NCI-H82 (cell line): Measurements from ENCODE around the gene LAMP5.
A peak's percentile ranks its signal among the peaks of the same experiment; 100 is the strongest.

Source experiments
- DNase-seq: peaks from one replicate; lab custom pipeline; 2025; lab: John Stamatoyannopoulos, UW

The LAMP5 gene, protein sequence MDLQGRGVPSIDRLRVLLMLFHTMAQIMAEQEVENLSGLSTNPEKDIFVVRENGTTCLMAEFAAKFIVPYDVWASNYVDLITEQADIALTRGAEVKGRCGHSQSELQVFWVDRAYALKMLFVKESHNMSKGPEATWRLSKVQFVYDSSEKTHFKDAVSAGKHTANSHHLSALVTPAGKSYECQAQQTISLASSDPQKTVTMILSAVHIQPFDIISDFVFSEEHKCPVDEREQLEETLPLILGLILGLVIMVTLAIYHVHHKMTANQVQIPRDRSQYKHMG

DNA sequence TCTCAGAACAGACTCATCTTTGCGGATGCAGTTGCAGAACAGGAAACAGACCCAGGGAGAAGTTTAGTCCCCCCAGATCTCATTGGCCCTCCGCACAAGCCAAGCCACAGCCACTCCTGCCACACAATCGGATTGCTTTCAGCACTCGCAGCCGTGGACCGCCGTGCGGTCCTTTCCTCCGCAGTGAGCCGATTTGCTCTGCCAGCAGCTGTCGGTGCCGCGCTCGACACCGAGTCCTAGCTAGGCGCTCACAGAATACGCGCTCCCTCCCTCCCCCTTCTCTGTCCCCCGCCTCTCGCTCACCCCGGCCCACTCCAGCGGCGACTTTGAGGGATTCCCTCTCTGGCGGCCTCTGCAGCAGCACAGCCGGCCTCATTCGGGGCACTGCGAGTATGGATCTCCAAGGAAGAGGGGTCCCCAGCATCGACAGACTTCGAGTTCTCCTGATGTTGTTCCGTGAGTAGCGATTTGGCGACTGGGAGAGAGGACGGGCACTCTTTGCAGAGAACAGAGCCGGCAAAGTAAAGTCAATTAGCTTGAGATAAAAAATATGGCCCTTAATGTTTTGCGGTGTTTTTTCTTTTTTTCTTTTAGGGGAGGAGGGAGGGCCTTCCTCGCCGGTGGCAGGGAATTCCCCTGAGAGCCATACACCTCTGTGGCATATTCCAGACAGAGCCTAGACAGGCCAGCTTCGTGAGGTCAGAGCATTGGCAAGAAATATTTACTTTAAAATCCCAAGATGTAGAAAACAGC is at the start of gene LAMP5:
TSS of gene LAMP5 (plus strand) at position 130 of the 753 bp plus-strand sequence. CDS start at position 393, 263 bp downstream.
- DNase-seq, result peak; percentile 64

DNA sequence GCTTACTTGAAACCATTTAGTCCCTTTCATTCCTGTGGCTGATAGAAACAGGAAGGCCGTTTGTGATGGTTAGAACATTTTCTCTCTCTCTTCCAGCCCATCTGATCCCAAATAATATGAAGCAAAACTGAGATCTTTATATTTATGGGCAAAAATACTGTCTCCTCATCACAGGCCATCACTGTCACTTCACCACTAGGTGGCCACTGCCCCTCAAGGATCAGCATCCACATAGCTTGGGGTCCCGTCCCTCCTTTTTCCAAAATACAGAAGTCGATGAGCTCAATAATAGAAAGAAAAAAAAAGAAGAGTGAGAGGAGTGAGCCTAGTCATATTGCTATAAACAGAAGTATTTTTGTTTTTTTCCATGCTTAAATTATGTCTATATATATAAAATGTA is 46.4 kb upstream of the LAMP5 start:
- peak; percentile 47 for DNase-seq

DNA sequence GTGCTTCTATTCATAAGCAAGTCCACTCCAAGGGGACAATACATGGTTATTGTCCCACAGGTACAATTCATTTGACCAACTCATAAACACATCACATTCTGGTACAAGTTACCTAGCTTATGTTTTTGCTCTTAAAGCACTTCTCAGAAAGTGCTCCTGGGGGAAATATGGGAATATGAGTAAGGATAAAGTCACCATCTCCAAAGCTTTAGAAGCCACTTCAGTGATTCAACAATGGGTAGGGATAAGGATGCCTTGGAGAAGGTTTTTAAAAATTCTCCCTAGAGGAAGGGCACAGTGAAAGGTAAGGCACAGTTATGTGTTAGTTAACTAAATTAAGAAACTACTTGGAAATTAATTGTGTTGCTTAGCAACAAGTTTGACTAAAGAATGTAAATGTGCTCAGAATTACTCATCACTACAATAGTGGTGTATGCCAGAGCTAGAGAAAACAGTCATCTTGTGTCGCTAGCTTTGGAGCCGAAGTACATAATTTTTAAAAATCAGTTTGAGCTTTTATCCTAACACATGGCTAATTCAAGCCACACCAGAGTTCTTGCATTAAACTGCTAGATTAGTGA is 39.5 kb upstream of the LAMP5 start:
- no peak for DNase-seq

DNA sequence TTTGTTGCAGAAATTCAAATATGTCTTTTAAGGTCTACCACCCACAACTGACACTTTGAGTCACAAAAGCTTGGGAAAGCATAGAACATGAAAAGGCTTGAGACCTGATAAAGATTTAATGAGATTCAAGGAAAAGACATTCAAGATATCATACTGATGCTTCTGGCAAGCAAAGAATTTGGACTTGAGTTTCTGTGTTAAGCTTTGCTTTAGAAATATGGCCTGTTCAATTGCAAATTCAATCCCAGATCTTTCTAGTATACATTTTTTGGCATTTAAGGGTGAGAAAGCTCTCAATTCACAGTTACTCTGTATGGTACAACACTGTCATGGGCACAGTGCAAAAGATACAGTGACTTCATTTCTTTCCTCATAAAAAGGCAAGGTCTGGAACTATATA is 38.9 kb upstream of the LAMP5 start:
- DNase-seq, result no peak

DNA sequence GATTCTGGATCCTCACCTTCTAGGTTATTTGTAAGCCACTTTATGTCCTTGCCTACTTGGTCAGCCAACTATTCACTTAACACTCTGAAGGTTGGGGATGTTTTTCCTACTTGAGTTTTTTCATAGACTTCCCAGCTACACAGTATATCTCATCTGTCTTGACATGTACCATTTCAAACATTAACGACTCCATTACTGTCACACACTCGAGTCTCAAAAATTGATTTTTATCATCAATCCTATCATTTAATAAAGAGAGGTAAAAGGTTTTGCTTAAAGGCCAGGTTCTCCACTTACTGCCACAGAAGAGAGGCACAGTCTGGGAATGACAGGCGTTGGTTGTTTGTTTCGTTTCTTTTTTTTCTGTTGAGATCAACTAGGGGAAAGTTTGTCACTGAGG is 38.2 kb upstream of the LAMP5 start:
- DNase-seq, result no peak

DNA sequence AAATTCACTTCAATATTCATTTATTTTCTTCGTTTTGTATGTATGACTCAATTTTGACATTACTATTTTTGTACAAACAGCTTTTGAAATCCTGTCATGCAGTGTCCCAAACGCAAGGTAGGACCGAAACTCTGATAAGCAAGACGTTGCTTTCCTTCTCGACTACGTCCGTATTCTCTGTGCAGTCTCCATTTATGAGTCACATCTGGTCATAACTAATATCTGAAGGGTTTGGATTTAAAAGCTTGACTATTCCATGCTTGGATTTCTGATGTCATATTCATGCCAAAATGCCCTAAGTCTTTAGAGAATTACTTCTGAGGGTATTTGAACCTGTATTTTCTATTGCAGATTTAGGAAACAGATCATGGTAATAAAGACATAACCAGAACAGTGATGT is 37.8 kb upstream of the LAMP5 start:
- no peak for DNase-seq

DNA sequence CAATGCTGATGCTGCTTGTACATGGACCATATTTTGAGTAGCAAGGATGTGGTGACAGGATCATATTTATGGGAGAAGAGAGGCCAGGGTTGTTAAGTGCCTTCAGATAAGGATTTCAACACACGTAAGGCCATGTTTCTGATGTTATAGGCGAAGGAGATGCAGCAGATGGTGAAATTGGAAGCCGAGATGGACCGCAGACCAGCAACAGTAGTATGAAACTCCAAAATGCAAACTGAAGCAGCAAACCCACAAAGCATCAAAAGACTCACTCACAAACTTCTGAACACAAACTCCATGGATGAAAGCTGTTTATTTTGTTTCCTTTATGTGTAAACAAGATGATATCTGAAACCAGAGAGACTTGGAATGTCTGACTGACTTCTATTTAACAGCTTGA is 35.6 kb upstream of the LAMP5 start:
- no peak for DNase-seq

DNA sequence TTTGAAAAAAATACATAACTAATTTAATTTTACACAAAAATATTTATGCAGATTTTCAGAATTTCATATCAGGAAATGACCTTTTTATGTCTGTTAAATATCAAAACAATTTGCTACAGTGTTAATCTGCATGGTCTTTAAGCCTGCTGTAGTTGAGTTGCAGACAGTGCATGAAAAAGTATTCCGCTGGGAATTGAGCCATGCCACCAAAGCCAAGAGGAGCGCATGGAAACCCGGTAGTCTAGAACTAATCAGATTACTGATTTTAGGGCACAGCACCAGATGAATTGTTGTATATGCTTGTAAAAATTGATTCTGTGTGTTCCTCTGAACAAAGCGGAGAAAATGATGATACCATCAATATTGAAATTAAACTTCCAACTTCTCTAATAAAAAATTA is 34.3 kb upstream of the LAMP5 start:
- DNase-seq, result peak; percentile 56

DNA sequence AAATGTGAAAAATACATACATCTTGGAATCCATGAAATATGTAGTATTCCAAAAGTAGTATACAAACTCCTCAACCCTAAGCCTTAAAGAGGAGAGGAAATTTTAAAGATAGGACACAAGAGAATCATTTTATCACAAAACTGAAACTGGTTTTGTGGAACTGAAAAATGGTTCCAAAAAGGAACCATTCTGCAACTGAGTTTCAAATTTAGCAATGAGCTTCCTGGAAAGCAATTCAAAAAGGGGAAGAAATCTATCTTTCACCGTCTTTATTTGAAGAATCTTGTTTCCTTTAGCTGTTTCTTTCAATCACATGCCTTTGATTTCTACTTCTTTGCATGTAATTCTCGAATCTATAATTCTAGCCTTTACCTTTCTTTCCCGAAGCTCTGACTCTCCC is 32.2 kb upstream of the LAMP5 start:
- no peak for DNase-seq

DNA sequence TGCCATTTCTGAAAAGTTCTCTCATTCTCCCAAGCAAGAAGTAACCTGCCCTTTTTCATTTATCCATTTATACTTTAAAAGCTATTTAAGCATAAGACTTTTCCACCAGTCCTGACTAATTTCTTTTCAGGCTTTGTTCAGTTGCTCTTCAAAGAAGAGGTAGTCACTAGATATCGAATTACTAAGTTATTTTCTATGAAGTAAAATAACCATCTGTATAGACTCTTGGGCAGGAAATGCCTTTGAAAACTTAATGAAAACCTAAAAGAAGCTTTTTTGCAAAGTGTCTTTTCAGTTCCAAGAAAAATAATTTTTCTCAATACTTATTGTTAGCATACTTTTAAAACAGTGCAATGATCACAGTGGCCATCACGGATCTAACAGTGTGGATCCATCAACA is 31.3 kb upstream of the LAMP5 start:
- no peak for DNase-seq

DNA sequence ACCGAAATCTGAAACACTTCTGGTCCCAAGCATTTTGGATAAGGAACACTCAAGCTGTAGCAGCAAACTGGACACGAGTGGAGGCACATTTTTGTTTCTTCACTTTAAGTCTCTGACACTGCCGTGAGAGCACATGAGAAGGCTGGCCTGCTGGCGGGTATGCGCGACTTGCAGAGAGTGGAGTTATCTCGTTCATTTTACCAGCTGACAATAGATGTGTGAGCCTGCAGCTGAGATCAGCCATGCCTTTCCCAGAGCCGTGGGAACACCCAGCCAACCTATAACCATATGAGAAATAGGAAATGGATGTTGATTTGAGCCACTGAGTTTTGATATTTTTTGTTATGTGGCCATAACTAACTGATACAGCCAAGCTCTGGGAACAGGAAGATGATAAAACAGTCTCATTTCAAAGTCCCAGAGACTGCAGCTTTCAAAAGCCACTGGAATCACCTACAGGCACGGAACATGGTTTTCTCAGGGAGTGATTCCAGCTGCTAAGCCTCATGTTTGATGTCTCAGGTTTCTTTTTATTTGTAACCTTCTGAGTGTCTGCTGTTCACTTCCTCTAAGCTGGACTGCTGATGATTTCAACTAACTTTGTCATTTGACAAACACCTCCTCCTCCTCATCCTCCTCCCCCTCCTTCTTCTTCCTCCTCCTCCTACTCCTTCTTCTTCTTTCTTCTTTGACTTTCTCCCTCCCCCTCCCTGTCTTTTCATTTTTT is 28.6 kb upstream of the LAMP5 start:
- no peak for DNase-seq

DNA sequence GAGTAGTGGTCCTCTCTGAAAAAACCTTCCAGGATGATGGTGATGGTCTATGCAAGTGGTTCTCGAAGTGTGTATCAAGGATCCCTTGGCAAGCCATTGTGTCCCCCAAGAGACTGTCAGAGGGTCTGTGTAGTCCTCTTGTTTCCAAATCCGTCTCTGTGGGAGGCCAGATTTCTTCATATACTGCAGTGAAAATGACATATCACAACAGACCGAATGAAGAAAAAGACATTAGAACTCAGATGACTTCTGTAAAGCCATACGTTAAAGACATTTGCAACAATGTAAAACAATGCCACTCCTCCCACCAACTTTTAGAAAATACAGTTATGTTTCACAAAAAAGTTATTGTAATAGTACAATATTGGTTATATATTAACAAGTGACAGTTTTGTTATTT is 27.2 kb upstream of the LAMP5 start:
- no peak for DNase-seq

DNA sequence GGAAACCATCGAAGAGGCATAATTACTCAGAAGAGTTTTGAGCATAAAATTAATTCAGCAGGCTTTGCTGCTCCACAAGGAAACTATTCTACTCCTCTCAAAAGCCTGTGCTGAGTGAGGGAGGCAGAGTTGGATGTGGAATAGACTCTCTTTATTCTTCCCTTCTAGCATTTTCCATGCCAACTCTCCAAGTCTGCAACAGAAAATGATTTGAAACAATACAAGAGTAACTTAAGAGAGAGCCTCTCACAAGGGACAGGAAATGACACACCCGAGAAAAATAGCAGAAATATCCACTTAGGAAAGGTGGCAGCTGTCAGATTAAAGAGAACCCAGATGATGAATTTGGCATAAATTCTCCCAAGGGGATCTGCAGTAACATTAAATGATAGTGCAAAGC is 26.3 kb upstream of the LAMP5 start:
- DNase-seq, result no peak

DNA sequence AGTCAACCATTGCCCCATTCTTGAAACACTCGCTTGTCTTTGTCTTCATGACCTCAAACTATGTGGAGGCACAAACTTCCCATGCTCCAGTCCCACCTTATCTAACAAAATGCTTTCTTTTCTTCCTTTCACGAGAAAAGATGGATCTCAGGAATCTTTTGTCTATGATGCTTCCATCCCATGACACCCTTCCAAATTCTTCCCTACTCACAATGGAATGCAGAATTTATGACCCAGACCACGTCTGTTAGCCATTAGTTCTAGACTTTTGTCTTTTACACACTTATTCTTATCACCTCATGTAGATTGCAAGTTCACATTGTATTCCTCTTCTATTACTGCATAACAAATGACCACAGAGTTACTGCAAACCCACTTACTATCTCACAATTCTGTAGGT is 24.2 kb upstream of the LAMP5 start:
- DNase-seq, result no peak

DNA sequence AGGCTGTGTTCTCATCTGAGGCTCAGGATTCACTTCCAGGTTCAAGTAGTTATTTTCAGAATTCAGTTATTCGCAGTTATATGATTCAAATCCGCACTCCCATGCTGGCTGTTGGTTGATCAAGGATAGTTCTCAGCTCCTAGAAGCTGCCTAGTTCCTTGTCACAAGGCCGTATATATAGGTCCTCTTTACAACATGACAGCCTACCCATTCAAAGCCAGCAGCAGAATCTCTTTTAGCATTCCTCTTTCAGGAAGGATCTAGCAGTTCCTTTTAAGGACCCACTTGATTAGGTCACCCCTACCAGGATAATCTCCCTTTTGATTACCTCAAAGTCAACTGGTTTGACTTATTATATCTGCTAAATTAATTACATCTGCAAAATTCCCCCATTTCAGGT is 23.8 kb upstream of the LAMP5 start:
- no peak for DNase-seq

DNA sequence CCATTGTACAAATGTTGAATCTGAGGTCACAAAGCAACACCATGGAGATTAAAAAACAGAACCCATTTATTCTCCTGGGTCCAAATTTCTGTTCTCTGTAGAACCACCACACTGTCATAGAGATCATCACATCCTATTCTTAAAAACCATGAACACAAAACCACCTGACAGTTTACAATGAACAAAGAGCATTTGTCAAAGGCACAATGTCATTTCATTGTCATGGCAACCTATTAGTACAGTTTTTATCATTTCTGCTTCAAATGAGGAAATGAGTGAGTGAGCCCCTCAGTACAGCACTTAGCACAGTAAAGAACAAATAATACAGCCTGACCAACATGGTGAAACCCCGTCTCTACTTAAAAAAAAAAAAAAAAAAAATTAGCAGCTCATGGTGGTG is 23.1 kb upstream of the LAMP5 start:
- DNase-seq, result no peak

DNA sequence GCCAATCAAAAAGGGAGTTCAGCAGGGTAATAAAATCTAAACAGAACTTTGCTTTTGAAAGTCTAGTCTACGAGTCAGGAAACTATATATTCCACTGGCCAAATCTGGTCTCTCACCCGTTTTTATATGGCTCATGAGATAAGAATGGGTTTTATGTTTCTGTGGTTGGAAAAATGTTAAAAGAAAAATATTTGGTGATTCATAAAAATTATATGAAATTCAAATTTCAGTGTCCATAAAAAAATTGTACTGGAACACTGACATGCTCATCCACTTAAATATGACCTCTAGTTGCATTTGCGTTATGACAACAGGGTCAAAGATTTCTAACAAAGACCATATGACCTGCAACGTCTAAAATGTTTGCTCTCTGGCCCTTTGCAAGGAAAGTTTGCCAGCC is 22.3 kb upstream of the LAMP5 start:
- DNase-seq, result no peak

DNA sequence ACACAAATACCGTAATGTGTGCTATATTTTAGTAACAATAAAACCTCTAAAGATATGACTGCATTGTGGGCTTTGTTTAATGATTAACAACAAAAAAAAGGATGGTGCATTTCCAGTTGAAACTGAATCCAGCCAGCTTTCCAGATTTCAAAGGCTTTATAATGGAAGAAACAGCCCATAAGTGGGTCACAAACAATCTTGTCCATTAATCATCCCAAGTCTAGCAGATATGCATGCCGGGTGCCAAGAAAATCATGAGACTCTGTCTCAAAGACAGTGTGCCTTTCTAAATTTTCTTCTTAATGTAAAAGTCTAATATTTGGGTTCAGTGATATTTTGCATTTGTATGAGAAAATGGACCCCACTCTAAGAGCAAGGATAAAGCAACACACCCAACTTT is 20.6 kb upstream of the LAMP5 start:
- no peak for DNase-seq

DNA sequence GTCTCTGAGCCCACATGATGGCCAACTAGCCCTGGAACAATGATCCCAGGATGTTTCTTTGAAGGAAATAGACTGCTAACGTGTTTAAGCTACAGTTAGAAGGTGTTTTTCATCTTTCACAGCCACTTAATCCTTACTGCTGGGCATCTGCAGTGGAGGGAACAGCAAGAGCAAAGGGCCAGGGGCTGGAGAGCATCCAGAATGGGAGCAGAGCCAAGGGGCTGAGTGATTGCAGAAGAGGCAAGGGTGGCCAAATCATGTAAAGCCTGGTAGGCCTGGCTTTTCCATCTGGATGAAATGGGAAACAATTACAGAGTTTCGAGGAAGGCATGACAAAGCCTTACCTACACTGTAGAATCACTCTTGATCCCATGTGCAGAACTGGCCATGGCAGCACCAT is 18.7 kb upstream of the LAMP5 start:
- no peak for DNase-seq

DNA sequence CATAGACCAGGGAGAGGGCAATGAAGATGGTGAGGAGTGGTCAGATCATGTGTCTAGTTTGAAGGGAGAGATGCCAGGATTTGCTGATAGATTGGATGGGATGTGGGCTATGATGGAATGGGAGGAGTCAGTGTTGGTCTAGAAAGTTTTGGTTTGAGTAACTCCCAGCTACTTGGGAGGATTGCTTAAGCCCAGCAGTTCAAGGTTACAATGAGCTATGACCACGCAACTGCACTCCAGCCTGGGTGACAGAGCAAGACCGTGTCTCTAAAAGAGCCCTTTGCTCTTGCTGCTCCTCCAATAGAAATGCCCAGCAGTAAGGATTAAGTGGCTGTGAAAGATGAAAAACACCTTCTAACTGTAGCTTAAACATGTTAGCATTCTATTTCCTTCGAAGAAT is 18.2 kb upstream of the LAMP5 start:
- DNase-seq, result no peak

DNA sequence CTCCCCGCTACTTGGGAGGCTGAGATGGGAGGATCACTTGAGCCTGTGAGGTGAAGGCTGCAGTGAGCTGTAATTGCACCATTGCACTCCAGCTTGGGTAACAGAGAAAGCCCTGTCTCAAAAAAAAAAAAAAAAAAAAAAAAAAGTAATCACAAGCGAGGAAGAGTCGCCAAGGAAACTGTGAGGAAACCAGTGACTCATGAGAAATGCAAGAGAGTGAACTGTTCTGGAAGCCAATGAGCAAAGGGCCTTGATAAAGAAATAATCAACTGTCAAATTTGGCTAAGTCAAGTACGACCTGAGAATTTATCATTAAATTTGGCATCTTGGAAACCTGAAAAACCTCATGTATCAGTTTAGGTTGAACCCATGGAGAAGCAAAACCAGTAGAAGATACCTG is 16.1 kb upstream of the LAMP5 start:
- no peak for DNase-seq

DNA sequence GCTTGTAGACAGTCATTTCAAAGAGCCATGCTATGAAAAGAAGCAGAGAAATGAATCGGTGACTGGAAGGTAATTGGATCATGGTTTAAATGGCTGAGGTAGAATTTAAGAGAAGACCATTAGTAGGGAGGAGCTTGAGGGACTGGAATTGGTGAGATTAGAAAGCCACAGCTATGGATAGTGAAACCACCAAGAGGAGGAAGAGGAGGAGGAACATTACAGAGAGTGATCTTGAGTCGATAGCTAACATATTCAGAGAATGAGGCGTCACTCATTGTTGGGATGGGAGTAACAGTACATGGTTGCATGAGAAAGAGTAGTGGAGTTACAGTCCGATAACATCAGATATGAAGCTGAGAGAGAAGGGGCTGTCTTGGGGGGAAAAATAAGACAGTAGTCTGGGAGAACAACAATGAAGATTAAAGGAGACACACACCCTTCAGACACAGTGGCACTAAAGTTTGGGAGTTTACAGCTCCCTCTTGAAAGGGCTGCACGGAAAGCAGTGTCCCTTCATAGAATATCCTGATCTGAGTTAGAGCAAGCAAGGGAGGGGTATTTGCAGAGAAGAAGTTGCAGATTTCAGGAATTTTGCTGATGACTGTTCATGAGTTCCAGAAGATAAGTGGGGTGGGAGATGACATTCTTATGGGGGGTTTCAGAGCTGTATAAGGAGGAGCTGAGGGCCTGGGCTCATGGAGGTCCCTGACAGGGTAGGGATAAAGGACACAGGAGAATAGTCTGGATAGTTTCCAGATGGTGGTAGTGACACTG is 15.1 kb upstream of the LAMP5 start:
- peak; percentile 57 for DNase-seq
